Caco-2 (cell line): ENCODE measurements around the gene DENND2A. TPM values are rescaled to one million over a fixed set of nuclear protein-coding genes. Genes with fewer than 3 reads are reported as not detected.

ENCODE experiments used
- BruUV-seq: library from RNA; stranded (reverse); fragments of 400-500 nt; replicated peaks from 2 replicates; lab custom pipeline; 2021; lab: Mats Ljungman, UMichigan
- CTCF ChIA-PET: fragments of 300-600 bp; sonication (Branson Sonifier 250); formaldehyde crosslinking; loops from one replicate; lab custom pipeline; 2022; ENCODE audit warnings: antibody characterized with exemption; lab: Charles Lee
- POLR2A ChIA-PET: fragments of 300-600 bp; sonication (Branson Sonifier 250); formaldehyde crosslinking; loops from one replicate; lab custom pipeline; 2022; ENCODE audit warnings: antibody characterized with exemption; lab: Charles Lee
- DNase-seq, 2 experiments: peaks; one replicate each; pipeline versions ENCODE4 v3.0.0 to v3.0.0-alpha.2; 2020 to 2022
- H3K27me3 ChIP-seq: replicated peaks from 2 replicates; pipeline ENCODE4 v1.6.0; 2011; ENCODE audit warnings: low read length; ENCODE audit not compliant: control insufficient read depth, insufficient read depth
- H3K36me3 ChIP-seq: 2 replicates; pipeline ENCODE4 v1.5.1; 2011; ENCODE audit warnings: low read length; ENCODE audit not compliant: control insufficient read depth, insufficient read depth
- H3K4me1 ChIP-seq: fragments of 250-450 bp; sonication (Bioruptor Pico); 2 replicates; pipeline ENCODE4 v1.5.1; 2020; ENCODE audit warnings: mild to moderate bottlenecking
- H3K4me3 ChIP-seq: 2 replicates; pipeline ENCODE4 v1.5.1; 2011; ENCODE audit warnings: low read depth, mild to moderate bottlenecking, control low read depth, low read length
- H3K9me3 ChIP-seq: fragments of 250-450 bp; sonication (Bioruptor Pico); 2 replicates; pipeline ENCODE4 v1.5.1; 2020; ENCODE audit warnings: mild to moderate bottlenecking, moderate library complexity
- H3K27ac Mint-ChIP-seq: one replicate; pipeline ENCODE4 v1.8.0; 2022; ENCODE audit warnings: mixed read lengths; ENCODE audit not compliant: unreplicated experiment
- H3K27me3 Mint-ChIP-seq: one replicate; pipeline ENCODE4 v1.8.0; 2022; ENCODE audit warnings: mixed read lengths; ENCODE audit not compliant: insufficient read depth, unreplicated experiment
- H3K36me3 Mint-ChIP-seq: one replicate; pipeline ENCODE4 v1.8.0; 2022; ENCODE audit warnings: mild to moderate bottlenecking, mixed read lengths; ENCODE audit not compliant: insufficient read depth, unreplicated experiment
- H3K4me1 Mint-ChIP-seq: one replicate; pipeline ENCODE4 v1.8.0; 2022; ENCODE audit warnings: low read depth, mixed read lengths; ENCODE audit not compliant: unreplicated experiment
- H3K4me3 Mint-ChIP-seq: one replicate; pipeline ENCODE4 v1.8.0; 2022; ENCODE audit warnings: mild to moderate bottlenecking, moderate library complexity, mixed read lengths; ENCODE audit not compliant: unreplicated experiment
- H3K9me3 Mint-ChIP-seq: one replicate; pipeline ENCODE4 v1.8.0; 2022; ENCODE audit warnings: mixed read lengths; ENCODE audit not compliant: unreplicated experiment
- CTCF ChIP-seq, 2 experiments: fragments of 200-600 bp in 1 of 2; IDR thresholded peaks; 1 replicate in 1 of 2; 2 replicates in 1 of 2; pipeline versions ENCODE4 v1.5.1 to v1.8.0; 2011 to 2022; ENCODE audit warnings: antibody characterized with exemption in 1 of 2, control low read depth in 1 of 2, inconsistent platforms in 1 of 2, low read depth in 1 of 2, low read length in 1 of 2, mild to moderate bottlenecking in 1 of 2, moderate library complexity in 1 of 2; ENCODE audit not compliant: insufficient read depth in 1 of 2, severe bottlenecking in 1 of 2, unreplicated experiment in 1 of 2
- intact Hi-C: fragments of 100-400 bp; cut with micrococcal nuclease; formaldehyde crosslinking; loops from one replicate; pipeline ENCODE4 v1.10.0; 2022; ENCODE audit not compliant: unreplicated experiment
- total RNA-seq: library from RNA; stranded (reverse); gene quantifications from 2 replicates; pipeline ENCODE4 v1.2.3, GENCODE V29; 2022

The DENND2A gene
- total RNA-seq, 1 experiment from 2014 or later, result 0.95 TPM

- Histone ChIP-seq H3K27me3 (no peaks in the 10 kb centered on the region), H3K4me3 (no peak overlapping the region), H3K4me1 (no peaks in the 10 kb centered on the region), H3K9me3 (no peaks in the 10 kb centered on the region), H3K36me3 (no peaks in the 10 kb centered on the region)
- H3K9me3 Mint-ChIP-seq, result no peaks in the 10 kb centered on the region
- CTCF ChIA-PET, result no interaction called here
- no peak overlapping the region for H3K27ac Mint-ChIP-seq
- no peaks in the 10 kb centered on the region for H3K36me3 Mint-ChIP-seq
- intact Hi-C loops, result loop anchor here (10.0 kb wide), 1 partner anchor 476 kb away; the partner anchor contains the start of gene KDM7A
- no peak overlapping the region for H3K4me3 Mint-ChIP-seq
- POLR2A ChIA-PET, result no interaction called here
- H3K4me1 Mint-ChIP-seq, result no peaks in the 10 kb centered on the region
- DNase-seq, result no peak
- no peaks in the 10 kb centered on the region for H3K27me3 Mint-ChIP-seq
- no TSS peak for BruUV-seq
- TF ChIP-seq CTCF (IDR thresholded peaks at IDR 0.05; ENCODE audit: insufficient read depth in 1 of 2, low read depth in 1 of 2, low read length in 1 of 2, severe bottlenecking in 1 of 2, unreplicated experiment in 1 of 2), result no peak
These were observed 9.8 kb upstream of the DENND2A start for GRCh38 chr7:140650367-140650766.

GRCh38 chr7:140649556-140650205, 9.1 kb upstream of the DENND2A start:
- ChIA-PET CTCF (no interaction called here), POLR2A (no interaction called here)
- intact Hi-C loops, result loop anchor here (10.0 kb wide), 1 partner anchor 475 kb away; the partner anchor contains the start of gene KDM7A
- no peaks in the 10 kb centered on the region for H3K4me1 Mint-ChIP-seq
- H3K36me3 Mint-ChIP-seq, result peaks cover 2% of the 10 kb centered on the region
- H3K4me1 ChIP-seq, result no peaks in the 10 kb centered on the region
- no peak overlapping the region for H3K27ac Mint-ChIP-seq
- no peaks in the 10 kb centered on the region for H3K9me3 Mint-ChIP-seq
- H3K27me3 Mint-ChIP-seq, result no peaks in the 10 kb centered on the region
- BruUV-seq, result no TSS peak
- H3K4me3 ChIP-seq, result no peak overlapping the region
- H3K9me3 ChIP-seq, result no peaks in the 10 kb centered on the region
- H3K4me3 Mint-ChIP-seq, result no peak overlapping the region
- H3K27me3 ChIP-seq, result no peaks in the 10 kb centered on the region
- DNase-seq, result no peak
- H3K36me3 ChIP-seq, result no peaks in the 10 kb centered on the region
- TF ChIP-seq CTCF (IDR thresholded peaks at IDR 0.05; ENCODE audit: insufficient read depth in 1 of 2, low read depth in 1 of 2, low read length in 1 of 2, severe bottlenecking in 1 of 2, unreplicated experiment in 1 of 2), result no peak

GRCh38 chr7:140646931-140647647, 6.5 kb upstream of the DENND2A start:
- peak; percentile 59 to 63 for DNase-seq
- Mint-ChIP-seq H3K4me1 (no peaks in the 10 kb centered on the region), H3K27ac (no peak overlapping the region), H3K9me3 (no peaks in the 10 kb centered on the region), H3K36me3 (peaks cover 6% of the 10 kb centered on the region), H3K27me3 (peaks cover 3% of the 10 kb centered on the region), H3K4me3 (no peak overlapping the region)
- Histone ChIP-seq H3K36me3 (no peaks in the 10 kb centered on the region), H3K4me3 (no peak overlapping the region), H3K9me3 (no peaks in the 10 kb centered on the region), H3K27me3 (no peaks in the 10 kb centered on the region), H3K4me1 (no peaks in the 10 kb centered on the region)
- peak; percentile 53 to 86 for TF ChIP-seq CTCF (IDR thresholded peaks at IDR 0.05; ENCODE audit: insufficient read depth in 1 of 2, low read depth in 1 of 2, low read length in 1 of 2, severe bottlenecking in 1 of 2, unreplicated experiment in 1 of 2)
- BruUV-seq, result no TSS peak
- intact Hi-C loops, result no loop called here
- ChIA-PET CTCF (interaction anchor here (0.7 kb wide), 1 partner anchor 131 kb away, joined by 6 read pairs; no protein-coding TSS in a partner anchor), POLR2A (no interaction called here)
